Measurements from ENCODE around the gene CASP8AP2.
"Not testable (repeated sequence)": the region's sequence is repeated elsewhere in the genome, so short reads cannot be mapped to it uniquely, and the experiment has no call there.

Gene CASP8AP2

DNA sequence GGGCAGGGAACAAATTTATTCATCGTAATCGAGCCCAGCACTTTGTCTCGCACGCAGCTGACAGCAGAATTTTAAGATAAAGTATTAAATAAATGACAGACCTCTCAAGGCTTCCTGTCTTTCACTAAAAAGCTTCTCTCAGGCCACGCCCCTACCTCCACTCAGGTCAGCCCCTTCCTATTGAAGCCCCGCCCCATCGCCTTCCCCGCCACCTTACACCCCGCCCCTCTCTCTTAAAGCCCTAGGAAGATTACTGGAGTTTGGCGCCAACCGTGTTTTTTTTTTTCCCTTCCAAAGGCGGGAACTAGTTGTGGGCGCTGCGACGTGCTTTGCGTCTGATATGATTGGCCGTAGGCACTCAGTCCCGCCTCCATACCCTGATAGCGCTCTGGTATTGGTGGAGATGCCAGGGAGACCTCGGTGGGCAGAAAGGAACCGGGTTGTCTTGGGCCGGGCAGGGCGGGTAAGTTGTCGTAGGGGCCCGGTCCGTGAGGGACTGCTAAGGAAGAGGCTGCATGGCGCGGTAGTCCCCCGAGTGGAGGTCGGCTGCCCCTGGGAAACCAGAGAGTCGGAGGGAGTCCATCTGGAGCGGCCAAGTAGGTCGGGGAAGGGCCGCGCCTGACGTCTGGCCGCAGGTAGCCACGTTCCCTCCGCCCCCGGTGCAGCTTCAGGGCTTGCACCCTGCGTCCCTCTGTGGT, at the start of gene CASP8AP2:
Gene CASP8AP2, plus strand, starts transcription at position 409 of the 698 bp plus-strand sequence.
- Histone ChIP-seq H3K9ac (ENCODE audit: low read length) (peak within 1 kb of the TSS; percentile 92), H4K20me1 (ENCODE audit: insufficient read depth, low read length) (peaks cover 2% of the 10 kb centered on the region; the same call in 1 of the 2 replicates), H3K79me2 (ENCODE audit: low read length) (peaks cover 29% of the 10 kb centered on the region), H3F3A (ENCODE audit: insufficient read depth, low read length) (peaks cover 7% of the 10 kb centered on the region), H3K9me2 (replicated peaks; ENCODE audit: insufficient read depth, low read length) (no peaks in the 10 kb centered on the region), H3K27ac (ENCODE audit: low read length) (peak within 1 kb of the TSS; percentile 75), H3K36me3 (replicated peaks; ENCODE audit: insufficient read depth, low read length) (peaks cover 4% of the 10 kb centered on the region; the same call in 1 of the 2 replicates), H3K4me3 (ENCODE audit: low read length) (peak within 1 kb of the TSS; percentile 88), H3K4me2 (ENCODE audit: low read depth, low read length) (peak within 1 kb of the TSS; percentile 95), H2AFZ (ENCODE audit: low read length) (peak within 1 kb of the TSS; percentile 84), H3K9me3 (replicated peaks; ENCODE audit: insufficient read depth, low read length) (no peaks in the 10 kb centered on the region), H3K27me3 (replicated peaks; ENCODE audit: insufficient read depth, low read length) (no peaks in the 10 kb centered on the region), H3K4me1 (ENCODE audit: low read length) (peaks cover under 1% of the 10 kb centered on the region; the same call in 1 of the 2 replicates)
- TF ChIP-seq EZH2 (optimal IDR thresholded peaks at IDR 0.05; ENCODE audit: low read depth, low read length) (no peak), CTCF (IDR thresholded peaks at IDR 0.05; ENCODE audit: low read length) (no peak), EZH2phosphoT487 (IDR thresholded peaks at IDR 0.05; ENCODE audit: low read length) (no peak)
- DNase-seq, result peak; percentile 99

DNA sequence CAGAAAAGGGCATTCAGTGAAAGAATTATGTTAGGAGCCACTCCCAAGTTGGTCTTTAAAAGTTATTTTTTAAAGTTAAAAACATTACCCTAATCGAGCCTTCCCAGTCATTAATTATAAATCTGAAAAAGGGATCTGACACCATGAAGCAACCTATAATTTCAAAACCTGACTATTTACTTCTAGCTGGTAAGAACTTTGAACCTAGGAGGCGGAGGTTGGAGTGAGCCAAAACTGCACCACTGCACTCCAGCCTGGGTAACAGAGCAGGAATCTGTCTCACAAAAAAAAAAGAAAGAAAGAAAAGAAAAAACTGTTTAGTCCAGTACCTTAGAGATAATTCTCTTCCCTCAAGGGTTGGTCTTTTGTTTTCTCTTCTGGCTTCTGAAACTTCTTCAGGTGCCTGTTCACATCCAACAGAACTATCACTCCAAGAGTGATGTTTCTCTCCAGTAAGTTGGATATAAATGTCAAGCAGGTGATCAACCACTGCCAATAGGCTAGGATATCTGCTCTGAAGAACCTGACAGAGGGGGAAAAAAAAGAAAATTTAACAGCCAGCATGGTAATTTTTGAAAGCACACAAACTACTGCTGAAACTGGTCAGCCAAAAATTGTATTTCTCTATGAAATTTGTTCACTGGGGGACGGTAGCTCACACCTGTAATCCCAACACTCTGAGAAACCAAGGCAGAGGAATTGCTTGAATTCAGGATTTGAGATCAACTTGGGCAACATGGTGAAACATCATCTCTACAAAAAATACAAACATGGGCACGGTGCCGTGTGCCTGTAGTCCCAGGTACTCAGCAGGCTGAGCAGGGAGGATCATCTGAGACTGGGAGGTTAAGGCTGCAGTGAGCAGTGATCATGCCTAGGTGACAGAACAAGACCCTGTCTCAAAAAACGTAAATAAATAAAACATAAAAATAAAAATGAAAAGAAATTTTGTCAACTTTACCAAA, 48.3 kb upstream of the CASP8AP2 start:
- no peak overlapping the region for H3K4me2 ChIP-seq (ENCODE audit: low read depth, low read length)
- no peaks in the 10 kb centered on the region for H3K9me2 ChIP-seq (replicated peaks; ENCODE audit: insufficient read depth, low read length)
- no peaks in the 10 kb centered on the region for H3K27me3 ChIP-seq (replicated peaks; ENCODE audit: insufficient read depth, low read length)
- no peaks in the 10 kb centered on the region for H3K79me2 ChIP-seq (ENCODE audit: low read length)
- H4K20me1 ChIP-seq (ENCODE audit: insufficient read depth, low read length), result no peaks in the 10 kb centered on the region
- no peak for TF ChIP-seq CTCF (IDR thresholded peaks at IDR 0.05; ENCODE audit: low read length)
- no peak for TF ChIP-seq EZH2phosphoT487 (IDR thresholded peaks at IDR 0.05; ENCODE audit: low read length)
- no peak for TF ChIP-seq EZH2 (optimal IDR thresholded peaks at IDR 0.05; ENCODE audit: low read depth, low read length)
- H3K9ac ChIP-seq (ENCODE audit: low read length), result no peak overlapping the region
- no peaks in the 10 kb centered on the region for H3K9me3 ChIP-seq (replicated peaks; ENCODE audit: insufficient read depth, low read length)
- no peaks in the 10 kb centered on the region for H3F3A ChIP-seq (ENCODE audit: insufficient read depth, low read length)
- H3K4me3 ChIP-seq (ENCODE audit: low read length), result no peak overlapping the region
- H2AFZ ChIP-seq (ENCODE audit: low read length), result no peak overlapping the region
- H3K27ac ChIP-seq (ENCODE audit: low read length), result no peak overlapping the region
- H3K4me1 ChIP-seq (ENCODE audit: low read length), result no peaks in the 10 kb centered on the region
- H3K36me3 ChIP-seq (replicated peaks; ENCODE audit: insufficient read depth, low read length), result peaks cover 7% of the 10 kb centered on the region; the same call in 1 of the 2 replicates
- DNase-seq, result no peak

DNA sequence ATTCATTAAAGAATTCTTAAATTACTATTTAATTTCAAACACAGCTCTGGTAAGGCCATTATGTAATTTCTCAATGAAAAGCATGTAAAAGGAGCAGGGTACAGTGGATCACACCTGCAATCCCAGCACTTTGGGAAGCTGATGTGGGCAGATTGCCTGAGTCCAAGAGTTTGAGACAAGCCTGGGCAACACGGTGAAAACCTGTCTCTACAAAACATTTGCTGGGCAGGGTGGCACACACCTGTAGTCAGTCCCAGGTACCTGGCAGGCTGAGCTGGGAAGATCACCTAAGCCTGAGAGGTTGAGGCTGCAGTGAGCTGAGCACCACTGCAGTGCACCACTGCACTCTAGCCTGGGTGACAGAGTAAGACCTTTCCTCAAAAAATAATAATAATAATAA, 47.5 kb upstream of the CASP8AP2 start:
- H3K4me2 ChIP-seq (ENCODE audit: low read depth, low read length), result no peak overlapping the region
- no peak overlapping the region for H3K4me3 ChIP-seq (ENCODE audit: low read length)
- no peaks in the 10 kb centered on the region for H3K27me3 ChIP-seq (replicated peaks; ENCODE audit: insufficient read depth, low read length)
- no peak overlapping the region for H3K27ac ChIP-seq (ENCODE audit: low read length)
- peaks cover 7% of the 10 kb centered on the region; the same call in 1 of the 2 replicates for H3K36me3 ChIP-seq (replicated peaks; ENCODE audit: insufficient read depth, low read length)
- no peaks in the 10 kb centered on the region for H3K4me1 ChIP-seq (ENCODE audit: low read length)
- H3F3A ChIP-seq (ENCODE audit: insufficient read depth, low read length), result no peaks in the 10 kb centered on the region
- H3K9ac ChIP-seq (ENCODE audit: low read length), result no peak overlapping the region
- DNase-seq, result no peak
- no peak overlapping the region for H2AFZ ChIP-seq (ENCODE audit: low read length)
- TF ChIP-seq CTCF (IDR thresholded peaks at IDR 0.05; ENCODE audit: low read length) (no peak), EZH2phosphoT487 (IDR thresholded peaks at IDR 0.05; ENCODE audit: low read length) (no peak), EZH2 (optimal IDR thresholded peaks at IDR 0.05; ENCODE audit: low read depth, low read length) (no peak)
- H3K79me2 ChIP-seq (ENCODE audit: low read length), result no peaks in the 10 kb centered on the region
- no peaks in the 10 kb centered on the region for H3K9me2 ChIP-seq (replicated peaks; ENCODE audit: insufficient read depth, low read length)
- H4K20me1 ChIP-seq (ENCODE audit: insufficient read depth, low read length), result no peaks in the 10 kb centered on the region
- no peaks in the 10 kb centered on the region for H3K9me3 ChIP-seq (replicated peaks; ENCODE audit: insufficient read depth, low read length)

DNA sequence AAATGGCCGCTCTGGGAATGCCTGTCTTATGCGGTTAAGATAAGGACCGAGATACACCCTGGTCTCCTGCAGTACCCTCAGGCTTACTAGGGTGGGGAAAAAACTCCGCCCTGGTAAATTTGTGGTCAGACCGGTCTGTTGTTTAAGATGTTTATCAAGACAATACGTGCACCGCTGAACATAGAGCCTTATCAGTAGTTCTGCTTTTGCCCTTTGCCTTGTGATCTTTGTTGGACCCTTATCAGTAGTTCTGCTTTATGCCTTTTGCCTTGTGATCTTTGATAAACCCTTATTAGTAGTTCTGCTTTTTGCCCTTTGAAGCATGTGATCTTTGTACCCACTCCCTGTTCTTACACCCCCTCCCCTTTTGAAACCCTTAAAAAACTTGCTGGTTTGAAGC, 46.4 kb upstream of the CASP8AP2 start:
- H3K4me2 ChIP-seq (ENCODE audit: low read depth, low read length); H3K36me3 ChIP-seq (replicated peaks; ENCODE audit: insufficient read depth, low read length); H2AFZ ChIP-seq (ENCODE audit: low read length); H3K27me3 ChIP-seq (replicated peaks; ENCODE audit: insufficient read depth, low read length); H3K9ac ChIP-seq (ENCODE audit: low read length); H3K4me3 ChIP-seq (ENCODE audit: low read length); H3F3A ChIP-seq (ENCODE audit: insufficient read depth, low read length); H3K4me1 ChIP-seq (ENCODE audit: low read length); DNase-seq; H3K27ac ChIP-seq (ENCODE audit: low read length); H3K9me2 ChIP-seq (replicated peaks; ENCODE audit: insufficient read depth, low read length); H4K20me1 ChIP-seq (ENCODE audit: insufficient read depth, low read length); H3K79me2 ChIP-seq (ENCODE audit: low read length); H3K9me3 ChIP-seq (replicated peaks; ENCODE audit: insufficient read depth, low read length): not testable (repeated sequence)
